ENCODE results near the gene FFAR2.

Gene FFAR2

DNA sequence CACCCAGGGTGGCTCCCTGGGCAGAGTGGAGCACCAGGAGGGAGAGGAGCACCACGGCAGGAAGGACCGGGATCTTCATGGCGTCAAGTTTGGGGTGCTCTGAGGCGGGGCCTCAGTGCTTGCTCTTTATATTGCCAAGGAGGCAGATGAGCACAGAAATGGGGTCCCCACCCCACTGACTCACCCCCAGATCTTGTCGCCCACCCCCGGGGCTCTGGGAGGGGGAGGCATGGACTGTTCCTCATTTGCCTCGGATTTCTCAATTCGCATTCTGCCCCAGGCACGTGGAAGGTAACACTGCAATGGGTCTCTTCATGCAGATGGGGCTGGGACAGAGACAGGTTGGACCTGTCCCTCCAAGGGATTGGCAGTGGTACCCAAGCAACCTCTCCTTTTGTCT is 42.3 kb downstream of the FFAR2 start, which contains the start of gene KRTDAP:
KRTDAP (minus strand) TSS at position 101 of the 400 bp plus-strand sequence; CDS start at position 79, 22 bp downstream.
- no peak for DNase-seq

DNA sequence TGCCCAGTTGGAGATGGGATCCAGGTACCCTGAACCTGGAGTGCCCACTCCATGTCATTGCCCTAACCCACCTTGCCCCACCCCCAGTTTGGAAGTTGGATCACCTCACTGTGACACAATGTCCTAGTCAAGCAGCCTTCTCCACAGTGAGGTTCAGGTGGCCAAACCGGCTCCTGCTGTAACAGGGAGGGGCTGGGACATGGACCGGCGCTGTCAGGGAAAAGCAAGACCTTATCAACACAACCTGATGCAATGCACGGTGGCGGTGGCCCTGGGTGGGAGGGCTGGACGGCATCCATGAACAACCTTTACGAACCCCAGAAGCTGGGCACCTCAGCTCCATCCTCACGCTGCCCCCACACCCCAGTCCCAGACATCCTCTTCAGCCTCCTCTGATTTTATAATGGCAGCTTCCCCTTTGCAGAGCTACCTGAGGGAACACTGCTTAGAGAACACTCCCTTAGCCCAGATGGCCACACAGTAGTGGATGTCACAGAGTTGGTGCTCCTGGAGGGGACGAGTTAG is 43.8 kb downstream of the FFAR2 start:
- DNase-seq = no peak

DNA sequence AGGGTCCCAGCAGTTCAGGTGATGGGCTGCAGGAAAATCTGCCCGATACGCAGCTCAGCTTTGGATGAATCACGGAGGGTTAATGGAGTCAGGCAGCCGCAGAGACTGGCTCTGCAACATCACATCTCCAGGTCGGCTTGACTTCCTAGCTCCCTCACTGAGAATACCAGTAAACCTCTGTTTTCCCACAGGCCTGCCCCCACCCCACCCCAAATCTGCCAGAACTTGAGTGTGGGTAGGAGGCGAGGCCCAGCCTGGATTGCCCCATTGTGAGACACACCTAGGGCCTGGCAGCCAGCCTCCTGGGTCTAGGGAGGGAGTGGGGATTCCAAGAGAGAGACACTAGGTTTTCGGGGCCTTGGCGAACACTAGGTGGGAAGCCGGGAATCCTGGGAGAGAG is 45.9 kb downstream of the FFAR2 start:
- no peak for DNase-seq

DNA sequence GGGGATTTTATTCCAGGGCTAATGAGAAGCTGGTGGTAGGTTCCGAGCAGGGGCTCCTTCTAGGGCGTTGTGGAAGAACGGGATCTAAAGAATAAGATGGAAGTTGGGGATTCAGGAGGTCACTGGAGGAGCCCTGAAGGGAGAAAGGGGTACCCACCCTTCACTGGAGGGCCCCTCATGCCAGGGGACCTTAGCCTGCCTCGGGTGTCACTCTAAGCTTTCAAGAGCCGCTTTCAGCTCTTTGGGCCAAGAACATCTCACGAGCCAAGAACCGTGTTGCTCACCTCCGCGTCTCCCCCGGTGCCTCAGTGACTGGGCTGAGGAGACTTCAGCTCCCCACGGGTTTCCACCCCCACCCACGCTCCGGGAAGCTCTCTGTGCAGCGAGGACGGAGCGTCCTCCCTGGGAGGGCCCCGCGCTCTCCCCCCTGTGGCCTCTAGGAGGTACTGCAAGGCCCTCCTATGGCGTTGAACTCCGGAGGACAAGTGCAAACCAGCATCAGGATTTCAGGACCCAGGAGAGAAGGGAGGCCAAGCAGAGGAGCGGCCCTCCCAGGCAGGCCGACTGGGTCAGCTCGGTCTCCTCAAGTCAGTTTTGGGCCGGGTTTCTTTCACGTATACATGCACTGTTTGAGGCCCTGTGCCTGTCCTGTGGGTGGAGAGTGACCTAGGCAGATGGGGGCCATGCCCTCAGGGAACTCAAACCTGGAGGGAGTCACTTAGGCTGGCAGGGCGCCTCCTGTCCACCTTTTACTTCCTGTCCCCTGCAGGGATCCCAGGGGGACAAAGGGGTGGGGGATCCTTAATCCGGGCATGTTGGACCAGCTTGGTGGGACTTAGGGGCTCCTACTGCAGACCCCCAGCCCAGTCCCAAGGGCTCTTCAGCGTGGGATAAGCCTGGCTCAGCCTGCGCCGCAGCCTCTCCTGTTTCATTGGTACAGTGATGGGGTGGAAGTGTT is 47.3 kb downstream of the FFAR2 start:
- DNase-seq = no peak

DNA sequence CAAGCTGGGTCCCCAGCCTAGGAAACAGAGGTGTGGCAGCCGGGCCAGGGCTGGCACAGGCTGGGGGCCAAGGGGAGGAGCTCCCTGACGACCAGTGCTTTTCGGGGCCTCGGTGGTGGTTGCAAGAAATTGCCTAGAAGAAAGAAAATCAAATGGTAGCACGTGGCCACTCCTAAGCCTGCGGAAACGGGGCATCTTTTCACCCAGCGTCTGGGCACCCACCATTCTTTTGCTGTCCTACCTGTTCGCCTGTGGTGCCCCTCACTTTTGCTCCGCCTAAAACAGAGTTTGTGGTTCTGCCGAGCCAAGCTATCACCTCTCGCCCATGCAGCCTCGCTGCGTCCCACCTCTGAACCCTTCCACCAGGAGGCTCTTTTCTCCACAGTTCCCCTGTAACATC is 49.3 kb downstream of the FFAR2 start:
- DNase-seq = no peak

DNA sequence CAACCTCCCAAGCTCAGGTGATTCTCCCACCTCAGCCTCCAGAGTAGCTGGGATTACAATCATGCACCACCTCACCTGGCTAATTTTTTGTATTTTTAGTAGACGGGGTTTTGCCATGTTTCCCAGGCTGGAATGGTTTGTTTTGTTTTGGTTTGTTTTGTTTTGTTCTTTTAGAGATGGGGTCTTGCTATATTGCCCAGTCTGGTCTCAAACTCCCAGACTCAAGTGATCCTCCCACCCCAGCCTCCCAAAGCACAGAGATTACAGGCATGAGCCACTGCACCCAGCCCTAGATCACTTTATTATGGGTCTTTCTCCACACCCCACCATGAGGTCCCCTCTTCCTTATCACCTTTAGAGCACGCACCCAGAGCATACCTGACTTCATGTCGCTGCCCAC is 50.2 kb downstream of the FFAR2 start:
- DNase-seq = no peak

DNA sequence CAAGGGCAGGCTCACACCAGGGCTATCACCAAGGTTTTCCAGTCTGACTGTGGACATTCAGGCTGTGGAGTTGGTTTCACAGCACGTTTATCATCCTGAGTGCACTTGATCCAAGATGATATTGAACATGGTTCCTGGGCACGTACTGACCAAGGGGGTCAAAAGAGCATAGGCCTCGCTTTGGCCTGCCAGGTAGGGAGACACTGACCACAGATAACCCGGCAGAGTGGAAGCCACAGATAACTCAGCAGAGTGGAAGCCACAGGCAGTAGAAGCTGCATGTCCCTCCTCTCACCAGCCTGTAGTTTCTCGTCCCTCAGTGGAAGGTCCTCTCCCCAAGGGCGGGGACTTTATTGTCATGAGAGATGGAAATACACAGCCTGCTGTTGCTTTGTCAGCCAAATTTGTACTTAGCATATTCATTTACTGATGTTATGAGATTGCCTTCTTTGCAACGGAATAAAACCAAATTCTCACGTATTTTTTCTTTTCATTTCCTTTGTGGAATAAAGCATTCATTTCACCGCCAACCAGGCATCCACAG is 51.0 kb downstream of the FFAR2 start:
- no peak for DNase-seq

DNA sequence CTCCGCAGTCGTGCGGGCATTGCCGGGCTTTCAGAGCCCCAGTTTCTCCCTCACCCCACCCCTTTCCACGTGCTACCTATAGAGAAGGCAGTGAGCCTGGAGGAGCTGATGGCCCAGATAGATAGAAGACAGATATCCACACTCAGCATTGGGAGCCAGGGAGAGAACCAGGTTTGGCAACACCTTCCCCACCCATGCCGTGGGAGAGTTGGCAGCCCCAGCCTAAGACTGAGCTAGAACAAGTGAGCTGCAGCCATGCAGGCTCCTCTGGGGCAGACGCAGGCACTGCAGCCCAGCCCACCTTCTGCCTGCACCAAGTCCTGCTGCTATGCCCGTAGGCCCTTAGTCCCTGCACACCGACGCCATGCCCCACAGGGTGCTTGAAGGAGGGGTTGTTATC is 52.6 kb downstream of the FFAR2 start:
- no peak for DNase-seq

All from NCI-H187 (cell line).